Neural crest cell (in vitro differentiated cells): Measurements from ENCODE around the gene C1QTNF12. TPM values are rescaled to one million over a fixed set of nuclear protein-coding genes. Genes with fewer than 3 reads are reported as not detected.
A peak's percentile ranks its signal among the peaks of the same experiment; 100 is the strongest.

Experiments
- DNase-seq: peaks from one replicate; pipeline ENCODE4 v3.0.0; 2021; ENCODE audit warnings: low read depth, mixed read lengths, low spot score
- H3K27ac Mint-ChIP-seq: one replicate; pipeline ENCODE4 v1.8.0; 2021; ENCODE audit warnings: mild to moderate bottlenecking, mixed read lengths; ENCODE audit not compliant: unreplicated experiment
- H3K27me3 Mint-ChIP-seq: 2 replicates; pipeline ENCODE4 v1.8.0; 2021; ENCODE audit warnings: low read depth, mild to moderate bottlenecking, mixed read lengths
- H3K36me3 Mint-ChIP-seq: 2 replicates; pipeline ENCODE4 v1.8.0; 2021; ENCODE audit warnings: low read depth, mild to moderate bottlenecking, mixed read lengths
- H3K4me1 Mint-ChIP-seq: 2 replicates; pipeline ENCODE4 v1.8.0; 2021; ENCODE audit warnings: mixed read lengths
- H3K4me3 Mint-ChIP-seq: one replicate; pipeline ENCODE4 v1.8.0; 2021; ENCODE audit warnings: mild to moderate bottlenecking, mixed read lengths
- H3K9me3 Mint-ChIP-seq: 2 replicates; pipeline ENCODE4 v1.8.0; 2021; ENCODE audit warnings: mixed read lengths
- CTCF ChIP-seq: fragments of 200-600 bp; sonication (generic); conservative IDR thresholded peaks from 2 replicates; pipeline ENCODE4 v1.5.0; 2021; ENCODE audit warnings: antibody characterized with exemption, mild to moderate bottlenecking
- total RNA-seq: library from RNA; stranded (reverse); gene quantifications from 2 replicates; pipeline ENCODE4 v1.2.1, GENCODE V29; 2021

C1QTNF12 gene
- total RNA-seq, 1 donor from 2014 or later = 0.79 TPM

GRCh38 chr1:1234180-1234808, 12.2 kb downstream of the C1QTNF12 start:
- H3K27me3 Mint-ChIP-seq = peaks cover 4% of the 10 kb centered on the region
- DNase-seq = no peak
- no peak overlapping the region for H3K27ac Mint-ChIP-seq
- no peak for TF ChIP-seq CTCF
- H3K9me3 Mint-ChIP-seq = peaks cover 2% of the 10 kb centered on the region
- H3K4me3 Mint-ChIP-seq = peak overlapping the region; percentile 82
- peaks cover 30% of the 10 kb centered on the region for H3K4me1 Mint-ChIP-seq
- peaks cover 16% of the 10 kb centered on the region for H3K36me3 Mint-ChIP-seq

DNA sequence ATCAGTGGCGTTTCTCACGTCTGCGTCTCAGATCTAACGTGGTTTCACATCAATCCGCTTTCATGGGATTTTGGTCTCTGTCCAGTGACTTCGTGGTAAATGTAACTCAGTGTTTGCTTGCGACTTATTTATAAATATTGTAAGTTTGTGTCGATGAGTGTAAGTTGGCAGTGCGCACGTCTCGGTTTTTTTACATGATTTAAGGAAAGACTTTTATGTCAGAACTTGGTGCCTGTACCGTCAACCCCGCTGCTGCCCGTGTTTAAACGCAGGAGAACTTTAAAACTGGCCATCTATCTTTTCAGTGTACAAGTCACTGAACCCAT, 13.0 kb downstream of the C1QTNF12 start:
- no peak overlapping the region for H3K27ac Mint-ChIP-seq
- peaks cover 16% of the 10 kb centered on the region for H3K36me3 Mint-ChIP-seq
- H3K4me1 Mint-ChIP-seq = peaks cover 30% of the 10 kb centered on the region
- H3K4me3 Mint-ChIP-seq = peak overlapping the region; percentile 82
- TF ChIP-seq CTCF = no peak
- DNase-seq = no peak
- no peaks in the 10 kb centered on the region for H3K27me3 Mint-ChIP-seq
- H3K9me3 Mint-ChIP-seq = peaks cover 2% of the 10 kb centered on the region

GRCh38 chr1:1232796-1233566, 13.5 kb downstream of the C1QTNF12 start:
- no peak for TF ChIP-seq CTCF
- peaks cover 16% of the 10 kb centered on the region for H3K36me3 Mint-ChIP-seq
- no peak overlapping the region for H3K27ac Mint-ChIP-seq
- H3K9me3 Mint-ChIP-seq = peaks cover 2% of the 10 kb centered on the region
- no peaks in the 10 kb centered on the region for H3K27me3 Mint-ChIP-seq
- peaks cover 30% of the 10 kb centered on the region for H3K4me1 Mint-ChIP-seq
- peak overlapping the region; percentile 82 for H3K4me3 Mint-ChIP-seq
- no peak for DNase-seq

GRCh38 chr1:1232208-1232795, 14.2 kb downstream of the C1QTNF12 start, which contains the start of gene B3GALT6:
Gene B3GALT6 (plus strand): TSS chr1:1232237. CDS start chr1:1232279, 42 bp downstream.
- Mint-ChIP-seq H3K9me3 (peaks cover 2% of the 10 kb centered on the region), H3K27me3 (no peaks in the 10 kb centered on the region), H3K36me3 (peaks cover 16% of the 10 kb centered on the region), H3K4me3 (peak within 1 kb of the TSS; percentile 98), H3K4me1 (peaks cover 30% of the 10 kb centered on the region), H3K27ac (peak within 1 kb of the TSS; percentile 69)
- no peak for TF ChIP-seq CTCF
- DNase-seq = no peak

DNA sequence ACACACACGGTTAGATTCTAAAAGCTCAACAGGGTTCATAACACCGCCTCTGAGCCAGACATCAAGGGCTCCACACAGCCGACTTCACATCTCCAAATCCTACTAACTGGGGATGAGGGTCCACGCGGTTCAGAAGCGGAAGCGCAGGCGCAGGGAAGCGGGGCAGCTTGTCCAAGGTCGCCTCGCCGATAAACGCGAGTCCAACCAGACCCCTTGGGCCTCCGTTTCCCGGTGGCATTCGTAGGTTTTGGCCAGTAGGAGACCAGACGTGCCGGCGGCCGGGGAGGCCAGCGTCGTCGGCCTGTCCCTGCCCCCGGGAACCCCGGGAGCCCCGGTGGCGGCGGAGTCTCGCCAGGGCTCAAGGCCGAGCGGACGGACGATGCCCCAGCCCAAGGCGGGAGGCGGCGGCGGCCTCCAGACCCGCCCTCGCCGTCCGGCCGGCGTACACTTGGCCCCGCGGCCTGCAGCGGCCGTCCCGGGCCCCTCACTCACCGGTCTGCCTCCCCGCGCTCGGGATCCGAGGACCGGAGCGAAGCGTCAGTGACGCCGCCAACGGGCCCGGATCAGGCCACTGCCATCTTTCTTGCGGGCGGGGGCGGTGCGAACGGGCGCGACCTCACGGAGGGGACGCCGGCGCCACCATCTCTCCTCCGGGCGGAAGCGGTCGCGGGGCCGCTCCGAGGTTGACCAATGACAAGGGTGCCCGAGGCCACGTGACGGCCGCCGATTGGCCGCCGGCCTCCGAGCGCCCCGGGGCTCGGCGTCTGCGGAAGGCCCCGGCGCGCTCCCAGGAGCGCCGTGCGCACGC, 14.9 kb downstream of the C1QTNF12 start, which contains the start of gene SDF4:
SDF4 (minus strand) TSS at position 602 of the 808 bp plus-strand sequence. CDS start 3,229 bp downstream, outside the sequence.
- peaks cover 30% of the 10 kb centered on the region for H3K4me1 Mint-ChIP-seq
- TF ChIP-seq CTCF = peak; percentile 26
- peaks cover 2% of the 10 kb centered on the region for H3K9me3 Mint-ChIP-seq
- DNase-seq = peak; percentile 89
- H3K27me3 Mint-ChIP-seq = no peaks in the 10 kb centered on the region
- H3K36me3 Mint-ChIP-seq = peaks cover 16% of the 10 kb centered on the region
- H3K4me3 Mint-ChIP-seq = peak within 1 kb of the TSS; percentile 98
- H3K27ac Mint-ChIP-seq = peak within 1 kb of the TSS; percentile 69
